ENCODE measurements around the gene DAAM1.

DNA sequence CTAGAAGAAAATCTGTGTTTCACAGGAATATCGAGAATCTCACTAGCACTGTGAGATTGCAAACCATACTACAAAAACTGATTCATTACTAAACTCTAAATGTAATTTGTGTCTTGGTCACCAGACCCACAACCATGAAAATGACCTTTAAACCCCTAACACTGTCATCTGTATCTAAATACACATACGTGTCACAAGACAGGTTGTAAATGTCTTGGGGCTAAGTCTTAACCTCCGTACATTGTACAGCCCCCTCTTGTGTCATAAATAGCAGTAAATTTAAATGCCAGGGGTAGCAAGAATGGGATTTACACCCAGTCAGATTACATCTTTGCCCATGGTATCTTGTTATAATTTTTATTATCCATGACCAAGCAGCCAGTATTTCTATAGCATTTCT is 159.4 kb downstream of the DAAM1 start:
- TF ChIP-seq, protein P1, sequence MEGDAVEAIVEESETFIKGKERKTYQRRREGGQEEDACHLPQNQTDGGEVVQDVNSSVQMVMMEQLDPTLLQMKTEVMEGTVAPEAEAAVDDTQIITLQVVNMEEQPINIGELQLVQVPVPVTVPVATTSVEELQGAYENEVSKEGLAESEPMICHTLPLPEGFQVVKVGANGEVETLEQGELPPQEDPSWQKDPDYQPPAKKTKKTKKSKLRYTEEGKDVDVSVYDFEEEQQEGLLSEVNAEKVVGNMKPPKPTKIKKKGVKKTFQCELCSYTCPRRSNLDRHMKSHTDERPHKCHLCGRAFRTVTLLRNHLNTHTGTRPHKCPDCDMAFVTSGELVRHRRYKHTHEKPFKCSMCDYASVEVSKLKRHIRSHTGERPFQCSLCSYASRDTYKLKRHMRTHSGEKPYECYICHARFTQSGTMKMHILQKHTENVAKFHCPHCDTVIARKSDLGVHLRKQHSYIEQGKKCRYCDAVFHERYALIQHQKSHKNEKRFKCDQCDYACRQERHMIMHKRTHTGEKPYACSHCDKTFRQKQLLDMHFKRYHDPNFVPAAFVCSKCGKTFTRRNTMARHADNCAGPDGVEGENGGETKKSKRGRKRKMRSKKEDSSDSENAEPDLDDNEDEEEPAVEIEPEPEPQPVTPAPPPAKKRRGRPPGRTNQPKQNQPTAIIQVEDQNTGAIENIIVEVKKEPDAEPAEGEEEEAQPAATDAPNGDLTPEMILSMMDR (IDR thresholded peaks at IDR 0.05; ENCODE audit: insufficient read depth, low read depth, low read length) = no peak
- no peak for TF ChIP-seq EZH2 (IDR thresholded peaks at IDR 0.05; ENCODE audit: insufficient read depth, low read length)

Measured in astrocyte (in vitro differentiated cells and primary cell).